ENCODE measurements around the gene TCP11.

Gene TCP11
- 0 reads per million in 3 donors for total RNA-seq

GRCh38 chr6:35141007-35141655 lies at the start of gene TCP11:
Gene TCP11, minus strand, starts transcription at chr6:35141339. Its CDS starts 469 bp downstream, at chr6:35140870.
- H3K4me3 ChIP-seq (ENCODE audit: insufficient read depth, low read depth, low read length, poor library complexity, severe bottlenecking), result no peak within 1 kb of the TSS
- H3K27ac ChIP-seq (ENCODE audit: insufficient read depth, low read length, poor library complexity, severe bottlenecking), result no peak within 1 kb of the TSS
- peaks cover 7% of the 10 kb centered on the region for H3K27me3 ChIP-seq (replicated peaks; ENCODE audit: control insufficient read depth, insufficient read depth, low read length, poor library complexity, severe bottlenecking)
- no peaks in the 10 kb centered on the region for H3K36me3 ChIP-seq (ENCODE audit: control insufficient read depth, insufficient read depth, low read length)
- peaks cover 8% of the 10 kb centered on the region for H3K4me1 ChIP-seq (ENCODE audit: control insufficient read depth, insufficient read depth, low read length, poor library complexity, severe bottlenecking)
- peak in 1 of 3 donors; percentile 0 for DNase-seq
- no peaks in the 10 kb centered on the region for H3K9me3 ChIP-seq (ENCODE audit: control insufficient read depth, low read length)

GRCh38 chr6:35190306-35190705 lies 49.2 kb upstream of the TCP11 start:
- H3K4me3 ChIP-seq (ENCODE audit: insufficient read depth, low read depth, low read length, poor library complexity, severe bottlenecking), result no peak overlapping the region
- H3K27me3 ChIP-seq (replicated peaks; ENCODE audit: control insufficient read depth, insufficient read depth, low read length, poor library complexity, severe bottlenecking), result no peaks in the 10 kb centered on the region
- H3K36me3 ChIP-seq (ENCODE audit: control insufficient read depth, insufficient read depth, low read length), result no peaks in the 10 kb centered on the region
- H3K9me3 ChIP-seq (ENCODE audit: control insufficient read depth, low read length), result no peaks in the 10 kb centered on the region
- no peaks in the 10 kb centered on the region for H3K4me1 ChIP-seq (ENCODE audit: control insufficient read depth, insufficient read depth, low read length, poor library complexity, severe bottlenecking)
- H3K27ac ChIP-seq (ENCODE audit: insufficient read depth, low read length, poor library complexity, severe bottlenecking), result no peak overlapping the region
- DNase-seq, result no peak

- Histone ChIP-seq H3K27me3 (replicated peaks; ENCODE audit: control insufficient read depth, insufficient read depth, low read length, poor library complexity, severe bottlenecking) (no peaks in the 10 kb centered on the region), H3K9me3 (ENCODE audit: control insufficient read depth, low read length) (no peaks in the 10 kb centered on the region), H3K36me3 (ENCODE audit: control insufficient read depth, insufficient read depth, low read length) (no peaks in the 10 kb centered on the region), H3K4me1 (ENCODE audit: control insufficient read depth, insufficient read depth, low read length, poor library complexity, severe bottlenecking) (no peaks in the 10 kb centered on the region), H3K4me3 (ENCODE audit: insufficient read depth, low read depth, low read length, poor library complexity, severe bottlenecking) (no peak overlapping the region), H3K27ac (ENCODE audit: insufficient read depth, low read length, poor library complexity, severe bottlenecking) (no peak overlapping the region)
- no peak for DNase-seq
Observed at GRCh38 chr6:35188886-35189285, 47.7 kb upstream of the TCP11 start.

GRCh38 chr6:35186571-35186970 lies 45.4 kb upstream of the TCP11 start:
- no peaks in the 10 kb centered on the region for H3K36me3 ChIP-seq (ENCODE audit: control insufficient read depth, insufficient read depth, low read length)
- no peaks in the 10 kb centered on the region for H3K9me3 ChIP-seq (ENCODE audit: control insufficient read depth, low read length)
- H3K27ac ChIP-seq (ENCODE audit: insufficient read depth, low read length, poor library complexity, severe bottlenecking), result no peak overlapping the region
- H3K27me3 ChIP-seq (replicated peaks; ENCODE audit: control insufficient read depth, insufficient read depth, low read length, poor library complexity, severe bottlenecking), result no peaks in the 10 kb centered on the region
- DNase-seq, result no peak
- H3K4me3 ChIP-seq (ENCODE audit: insufficient read depth, low read depth, low read length, poor library complexity, severe bottlenecking), result no peak overlapping the region
- no peaks in the 10 kb centered on the region for H3K4me1 ChIP-seq (ENCODE audit: control insufficient read depth, insufficient read depth, low read length, poor library complexity, severe bottlenecking)

- DNase-seq, result no peak
- Histone ChIP-seq H3K9me3 (ENCODE audit: control insufficient read depth, low read length) (no peaks in the 10 kb centered on the region), H3K4me1 (ENCODE audit: control insufficient read depth, insufficient read depth, low read length, poor library complexity, severe bottlenecking) (no peaks in the 10 kb centered on the region)
Observed at GRCh38 chr6:35185971-35186370, 44.8 kb upstream of the TCP11 start.

GRCh38 chr6:35185302-35185681 lies 44.2 kb upstream of the TCP11 start:
- Histone ChIP-seq H3K4me3 (ENCODE audit: insufficient read depth, low read depth, low read length, poor library complexity, severe bottlenecking) (no peak overlapping the region), H3K36me3 (ENCODE audit: control insufficient read depth, insufficient read depth, low read length) (no peaks in the 10 kb centered on the region), H3K27me3 (replicated peaks; ENCODE audit: control insufficient read depth, insufficient read depth, low read length, poor library complexity, severe bottlenecking) (no peaks in the 10 kb centered on the region), H3K9me3 (ENCODE audit: control insufficient read depth, low read length) (no peaks in the 10 kb centered on the region), H3K27ac (ENCODE audit: insufficient read depth, low read length, poor library complexity, severe bottlenecking) (no peak overlapping the region), H3K4me1 (ENCODE audit: control insufficient read depth, insufficient read depth, low read length, poor library complexity, severe bottlenecking) (no peaks in the 10 kb centered on the region)
- no peak for DNase-seq

More at GRCh38 chr6:35185971-35186370, 44.8 kb upstream of the TCP11 start:
- Histone ChIP-seq H3K27me3 (replicated peaks; ENCODE audit: control insufficient read depth, insufficient read depth, low read length, poor library complexity, severe bottlenecking) (no peaks in the 10 kb centered on the region), H3K36me3 (ENCODE audit: control insufficient read depth, insufficient read depth, low read length) (no peaks in the 10 kb centered on the region), H3K27ac (ENCODE audit: insufficient read depth, low read length, poor library complexity, severe bottlenecking) (no peak overlapping the region), H3K4me3 (ENCODE audit: insufficient read depth, low read depth, low read length, poor library complexity, severe bottlenecking) (no peak overlapping the region)

GRCh38 chr6:35184580-35185301 lies 43.6 kb upstream of the TCP11 start:
- H3K27me3 ChIP-seq (replicated peaks; ENCODE audit: control insufficient read depth, insufficient read depth, low read length, poor library complexity, severe bottlenecking), result no peaks in the 10 kb centered on the region
- H3K9me3 ChIP-seq (ENCODE audit: control insufficient read depth, low read length), result no peaks in the 10 kb centered on the region
- DNase-seq, result no peak
- no peak overlapping the region for H3K27ac ChIP-seq (ENCODE audit: insufficient read depth, low read length, poor library complexity, severe bottlenecking)
- no peaks in the 10 kb centered on the region for H3K4me1 ChIP-seq (ENCODE audit: control insufficient read depth, insufficient read depth, low read length, poor library complexity, severe bottlenecking)
- no peaks in the 10 kb centered on the region for H3K36me3 ChIP-seq (ENCODE audit: control insufficient read depth, insufficient read depth, low read length)
- H3K4me3 ChIP-seq (ENCODE audit: insufficient read depth, low read depth, low read length, poor library complexity, severe bottlenecking), result no peak overlapping the region

GRCh38 chr6:35183935-35184334 lies 42.8 kb upstream of the TCP11 start:
- DNase-seq, result no peak
- Histone ChIP-seq H3K27ac (ENCODE audit: insufficient read depth, low read length, poor library complexity, severe bottlenecking) (no peak overlapping the region), H3K27me3 (replicated peaks; ENCODE audit: control insufficient read depth, insufficient read depth, low read length, poor library complexity, severe bottlenecking) (no peaks in the 10 kb centered on the region), H3K9me3 (ENCODE audit: control insufficient read depth, low read length) (no peaks in the 10 kb centered on the region), H3K36me3 (ENCODE audit: control insufficient read depth, insufficient read depth, low read length) (no peaks in the 10 kb centered on the region), H3K4me1 (ENCODE audit: control insufficient read depth, insufficient read depth, low read length, poor library complexity, severe bottlenecking) (no peaks in the 10 kb centered on the region), H3K4me3 (ENCODE audit: insufficient read depth, low read depth, low read length, poor library complexity, severe bottlenecking) (no peak overlapping the region)

- H3K27me3 ChIP-seq (replicated peaks; ENCODE audit: control insufficient read depth, insufficient read depth, low read length, poor library complexity, severe bottlenecking), result no peaks in the 10 kb centered on the region
- no peak overlapping the region for H3K4me3 ChIP-seq (ENCODE audit: insufficient read depth, low read depth, low read length, poor library complexity, severe bottlenecking)
- no peaks in the 10 kb centered on the region for H3K36me3 ChIP-seq (ENCODE audit: control insufficient read depth, insufficient read depth, low read length)
- H3K4me1 ChIP-seq (ENCODE audit: control insufficient read depth, insufficient read depth, low read length, poor library complexity, severe bottlenecking), result no peaks in the 10 kb centered on the region
- H3K9me3 ChIP-seq (ENCODE audit: control insufficient read depth, low read length), result no peaks in the 10 kb centered on the region
- H3K27ac ChIP-seq (ENCODE audit: insufficient read depth, low read length, poor library complexity, severe bottlenecking), result no peak overlapping the region
- no peak for DNase-seq
Observed at GRCh38 chr6:35183281-35183680, 42.1 kb upstream of the TCP11 start.

- Histone ChIP-seq H3K9me3 (ENCODE audit: control insufficient read depth, low read length) (no peaks in the 10 kb centered on the region), H3K27me3 (replicated peaks; ENCODE audit: control insufficient read depth, insufficient read depth, low read length, poor library complexity, severe bottlenecking) (no peaks in the 10 kb centered on the region), H3K4me1 (ENCODE audit: control insufficient read depth, insufficient read depth, low read length, poor library complexity, severe bottlenecking) (no peaks in the 10 kb centered on the region), H3K4me3 (ENCODE audit: insufficient read depth, low read depth, low read length, poor library complexity, severe bottlenecking) (no peak overlapping the region), H3K27ac (ENCODE audit: insufficient read depth, low read length, poor library complexity, severe bottlenecking) (no peak overlapping the region), H3K36me3 (ENCODE audit: control insufficient read depth, insufficient read depth, low read length) (no peaks in the 10 kb centered on the region)
- DNase-seq, result no peak
Observed at GRCh38 chr6:35181933-35182612, 40.9 kb upstream of the TCP11 start.
